ENCODE measurements around the gene LSMEM2.
"Not testable (repeated sequence)": the region's sequence is repeated elsewhere in the genome, so short reads cannot be mapped to it uniquely, and the experiment has no call there.

LSMEM2 gene

DNA sequence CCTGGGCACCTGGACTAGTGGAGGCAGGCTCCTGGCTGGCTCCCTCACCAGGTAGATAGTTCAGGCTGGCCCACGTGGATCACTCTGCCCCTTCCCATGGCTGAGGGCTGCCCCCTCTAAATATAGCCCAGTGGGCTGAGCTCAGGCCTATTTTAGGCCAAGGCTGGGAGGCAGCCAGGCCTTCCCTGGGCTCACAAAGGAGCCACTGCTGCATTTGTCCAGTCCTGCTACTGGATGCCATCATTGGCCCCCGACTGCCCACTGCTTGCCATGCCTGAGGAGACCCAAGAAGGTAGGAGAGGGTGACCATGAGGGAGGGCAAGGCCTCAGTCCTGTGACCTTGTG, at the start of gene LSMEM2:
TSS of gene LSMEM2 (plus strand) at position 208 of the 345 bp plus-strand sequence. CDS start at position 235, 27 bp downstream.
- DNase-seq (ENCODE audit: low read depth), result no peak

- no peak for DNase-seq (ENCODE audit: low read depth)
Measured at GRCh38 chr3:50229490-50229889, 49.4 kb upstream of the LSMEM2 start.

GRCh38 chr3:50230104-50230793, 48.6 kb upstream of the LSMEM2 start:
- no peak for DNase-seq (ENCODE audit: low read depth)

GRCh38 chr3:50230794-50231125, 48.1 kb upstream of the LSMEM2 start:
- DNase-seq (ENCODE audit: low read depth), result no peak

DNA sequence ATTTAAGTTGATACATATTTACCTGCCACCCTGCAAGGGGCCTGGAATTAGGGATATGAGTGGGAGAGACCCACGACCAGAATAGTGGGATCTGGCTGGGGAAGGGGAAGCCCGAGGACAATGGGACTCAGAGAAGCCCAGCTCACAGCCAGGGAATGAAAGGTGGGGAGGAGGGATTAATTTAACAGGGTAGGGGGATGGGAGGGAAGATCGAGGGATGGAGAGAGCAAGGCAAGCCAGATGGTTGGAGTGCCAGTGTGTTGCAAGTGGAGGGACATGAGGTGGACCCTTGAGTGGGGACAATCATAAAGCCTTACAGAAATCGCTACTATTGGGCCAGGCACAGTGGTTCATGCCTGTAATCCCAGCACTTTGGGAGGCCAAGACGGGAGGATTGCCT, 47.3 kb upstream of the LSMEM2 start:
- DNase-seq (ENCODE audit: low read depth), result no peak

DNA sequence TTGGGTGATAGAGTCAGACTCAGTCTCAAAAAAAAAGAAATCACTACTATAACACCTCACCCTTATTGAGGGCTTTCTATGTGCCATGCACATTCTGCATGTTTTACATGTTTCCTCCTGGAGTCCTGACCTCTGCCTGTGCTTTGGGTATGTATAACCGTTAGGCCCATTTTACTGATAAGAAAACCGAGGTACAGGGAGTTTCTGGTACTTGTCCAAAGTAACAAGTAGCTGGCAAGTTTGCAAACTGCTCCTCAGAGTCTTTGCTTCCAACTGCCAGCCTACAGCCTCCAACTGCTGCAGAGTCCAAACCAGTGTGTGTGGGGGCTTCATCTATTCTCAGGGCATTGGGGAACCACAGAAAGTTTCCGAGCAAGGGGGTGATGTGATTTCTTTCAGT, 46.6 kb upstream of the LSMEM2 start:
- DNase-seq (ENCODE audit: low read depth), result no peak

GRCh38 chr3:50233176-50233575, 45.7 kb upstream of the LSMEM2 start:
- DNase-seq (ENCODE audit: low read depth), result no peak

DNA sequence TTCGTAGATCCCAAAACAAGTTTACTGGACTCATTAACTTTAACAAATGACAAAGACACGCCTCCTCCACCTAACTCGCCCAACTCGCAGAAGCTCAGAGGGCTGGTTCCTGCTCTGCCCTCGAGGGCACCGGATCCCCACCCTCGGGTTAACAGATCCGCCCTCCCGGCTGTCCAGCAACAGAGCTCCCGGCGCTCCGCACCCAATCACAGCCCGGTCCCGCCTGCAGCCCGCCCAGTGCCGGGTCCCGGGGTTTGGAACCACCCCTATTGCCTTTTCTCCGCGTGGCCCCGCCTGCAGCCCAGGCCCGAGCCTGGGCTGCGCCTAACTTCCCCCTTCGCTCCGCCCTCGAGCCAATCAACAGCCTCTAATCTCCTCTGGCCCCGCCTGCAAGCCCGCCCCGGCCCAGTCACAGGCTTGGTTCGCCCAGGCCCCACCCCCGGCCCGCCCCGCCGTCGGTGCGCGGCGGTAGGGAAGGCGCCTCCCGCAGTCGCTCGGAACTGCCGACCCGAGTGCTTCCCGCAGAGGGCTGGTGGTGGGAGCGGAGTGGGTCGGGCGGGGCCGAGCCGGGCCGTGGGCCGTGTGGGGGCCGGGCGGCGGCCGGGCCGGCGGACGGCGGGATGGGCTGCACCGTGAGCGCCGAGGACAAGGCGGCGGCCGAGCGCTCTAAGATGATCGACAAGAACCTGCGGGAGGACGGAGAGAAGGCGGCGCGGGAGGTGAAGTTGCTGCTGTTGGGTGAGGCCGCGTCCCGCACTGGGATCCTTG, 43.0 kb upstream of the LSMEM2 start, which contains the start of gene GNAI2:
TSS of gene GNAI2 (plus strand) at position 489 of the 768 bp plus-strand sequence. CDS start at position 621, 132 bp downstream.
- DNase-seq (ENCODE audit: low read depth), result peak; percentile 98

GRCh38 chr3:50236484-50237132, 42.3 kb upstream of the LSMEM2 start:
- no peak for DNase-seq (ENCODE audit: low read depth)

- DNase-seq (ENCODE audit: low read depth), result no peak
Measured at GRCh38 chr3:50237133-50237651, 41.7 kb upstream of the LSMEM2 start.

DNA sequence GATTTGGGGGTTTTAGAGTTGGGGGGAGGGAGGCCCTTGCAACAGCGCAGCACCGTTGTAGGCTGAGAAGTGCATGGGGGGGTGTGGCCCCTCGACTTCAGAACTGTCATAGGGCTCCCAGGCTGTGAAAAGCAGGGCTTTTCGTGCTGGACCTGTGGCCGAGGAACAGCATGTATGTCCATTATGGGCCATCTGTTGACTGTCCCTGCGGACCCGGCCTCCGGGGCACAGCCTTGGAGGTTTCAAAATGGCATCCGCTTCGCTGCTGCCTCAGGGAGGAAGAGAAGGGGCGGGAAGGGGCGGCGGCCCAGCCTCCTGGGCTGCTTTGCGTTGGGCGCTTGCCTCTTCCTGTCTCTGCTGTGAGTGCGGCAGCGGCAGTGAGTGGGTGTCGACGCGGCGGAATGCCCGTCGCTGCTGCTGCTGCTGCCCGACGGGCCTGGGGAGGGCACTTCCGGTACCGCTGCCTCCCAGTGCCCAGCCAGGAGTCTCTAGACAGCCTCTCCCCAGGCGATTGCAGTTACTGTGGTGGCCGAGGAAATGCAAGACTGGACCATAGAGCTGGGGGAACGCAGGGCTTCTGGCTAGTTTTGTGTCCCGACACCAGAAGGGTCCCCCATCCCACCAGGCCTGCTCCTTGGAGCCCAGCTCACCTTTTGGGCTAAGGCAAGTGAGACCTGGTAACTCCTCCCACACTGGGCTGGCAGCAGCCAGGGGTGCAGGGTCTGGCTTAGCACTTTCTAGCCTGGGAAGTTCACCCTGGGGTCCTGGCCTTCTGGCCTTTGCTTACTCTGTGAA, 40.9 kb upstream of the LSMEM2 start:
- peak; percentile 78 for DNase-seq (ENCODE audit: low read depth)

DNA sequence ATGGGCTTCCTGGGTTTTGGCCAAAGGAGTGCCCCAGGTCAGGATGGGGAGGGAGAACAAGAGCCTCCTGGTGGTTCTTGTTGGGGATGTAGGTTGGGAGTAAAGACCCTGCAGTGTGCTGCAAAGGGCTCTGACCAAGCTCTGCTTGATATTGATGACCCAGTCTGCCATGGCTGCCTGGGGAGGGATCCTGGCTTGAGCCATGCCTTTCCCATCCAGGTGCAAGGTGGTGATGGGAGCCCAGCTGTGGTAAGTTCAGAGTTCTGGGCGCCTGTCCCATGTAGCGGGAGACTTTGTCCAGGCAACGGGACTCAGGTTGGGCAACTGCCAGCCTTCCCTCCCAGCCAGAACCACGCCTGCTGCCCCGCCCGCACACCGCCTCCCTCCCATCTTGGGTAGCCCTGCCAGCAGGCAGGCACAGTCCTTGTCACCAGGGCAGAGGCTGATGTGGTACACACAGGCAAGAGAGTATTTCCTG, 40.3 kb upstream of the LSMEM2 start:
- DNase-seq (ENCODE audit: low read depth), result no peak

GRCh38 chr3:50239649-50240048, 39.2 kb upstream of the LSMEM2 start:
- DNase-seq (ENCODE audit: low read depth), result no peak

DNA sequence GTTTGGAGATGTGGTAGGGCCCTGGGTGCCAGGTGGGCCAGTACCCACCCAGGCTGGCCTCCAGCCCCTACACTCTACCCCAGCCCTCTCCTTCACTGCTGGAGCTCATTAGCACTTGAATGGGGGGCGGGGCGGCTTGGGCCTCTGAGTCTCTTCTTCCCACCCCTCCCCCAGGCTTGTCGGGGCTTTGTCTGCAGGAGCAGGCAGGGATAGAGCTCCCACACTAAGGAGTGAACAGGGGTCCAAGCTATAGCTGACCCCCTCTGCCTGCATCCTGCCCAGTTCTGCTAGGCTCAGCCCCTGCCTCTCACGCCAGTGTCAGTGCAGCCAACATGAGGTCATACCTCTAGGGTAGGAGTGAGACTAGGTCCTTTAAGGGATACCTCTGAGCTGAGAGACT, 37.7 kb upstream of the LSMEM2 start:
- DNase-seq (ENCODE audit: low read depth), result no peak

GRCh38 chr3:50241713-50242380, 37.0 kb upstream of the LSMEM2 start:
- DNase-seq (ENCODE audit: low read depth), result no peak

- no peak for DNase-seq (ENCODE audit: low read depth)
Measured at GRCh38 chr3:50242381-50242770, 36.5 kb upstream of the LSMEM2 start.

DNA sequence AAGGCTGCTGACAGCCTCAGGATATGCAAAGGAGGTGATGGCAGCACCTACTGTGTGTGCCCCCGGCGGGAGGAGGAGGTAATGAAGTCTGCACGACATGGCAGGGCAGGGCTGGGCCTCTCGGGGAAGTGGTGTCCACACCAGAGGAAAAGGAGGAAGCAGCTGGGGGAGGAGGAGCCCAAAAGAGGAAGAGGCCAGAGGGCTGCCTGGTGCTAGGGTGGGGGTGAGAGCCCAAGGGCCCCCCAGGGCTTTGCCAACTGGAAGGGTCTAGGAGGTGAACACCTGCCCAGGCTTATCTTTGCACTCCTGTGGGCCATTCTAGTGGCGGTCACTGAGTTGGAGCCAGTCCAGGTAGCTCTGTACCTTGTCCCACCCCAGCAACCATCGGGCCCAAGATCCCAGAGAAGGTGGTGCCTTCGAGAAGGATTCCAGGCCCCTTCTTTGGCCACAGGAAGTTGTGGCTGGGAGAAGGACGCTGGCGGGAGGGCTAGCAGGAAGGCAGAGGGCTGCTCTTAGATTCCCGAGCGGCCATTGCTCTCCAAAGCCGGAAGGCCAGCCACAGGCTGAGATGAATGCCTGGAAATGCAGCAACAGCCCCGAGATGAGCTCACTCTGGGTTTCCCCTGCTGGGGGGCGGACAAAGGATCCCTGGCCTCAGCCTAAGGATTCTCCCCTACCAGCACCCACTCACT, 35.9 kb upstream of the LSMEM2 start:
- DNase-seq (ENCODE audit: low read depth), result peak; percentile 6

GRCh38 chr3:50243543-50243895, 35.4 kb upstream of the LSMEM2 start:
- no peak for DNase-seq (ENCODE audit: low read depth)

DNA sequence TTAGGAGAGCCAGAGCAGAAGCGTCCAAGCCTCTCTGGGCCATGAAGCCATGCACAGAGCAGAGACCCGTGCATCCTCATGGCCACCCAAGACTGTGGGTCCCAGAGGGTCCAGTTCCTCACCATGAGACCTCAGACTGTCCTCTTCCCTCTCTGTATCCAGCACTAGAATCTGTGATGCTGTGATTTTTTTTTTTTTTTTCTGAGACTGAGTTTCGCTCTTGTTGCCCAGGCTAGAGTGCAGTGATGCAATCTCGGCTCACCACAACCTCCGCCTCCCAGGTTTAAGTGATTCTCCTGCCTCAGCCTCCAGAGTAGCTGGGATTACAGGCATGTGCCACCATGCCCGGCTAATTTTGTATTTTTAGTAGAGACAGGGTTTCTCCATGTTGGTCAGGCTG, 34.1 kb upstream of the LSMEM2 start:
- not testable (repeated sequence) for DNase-seq (ENCODE audit: low read depth)

DNA sequence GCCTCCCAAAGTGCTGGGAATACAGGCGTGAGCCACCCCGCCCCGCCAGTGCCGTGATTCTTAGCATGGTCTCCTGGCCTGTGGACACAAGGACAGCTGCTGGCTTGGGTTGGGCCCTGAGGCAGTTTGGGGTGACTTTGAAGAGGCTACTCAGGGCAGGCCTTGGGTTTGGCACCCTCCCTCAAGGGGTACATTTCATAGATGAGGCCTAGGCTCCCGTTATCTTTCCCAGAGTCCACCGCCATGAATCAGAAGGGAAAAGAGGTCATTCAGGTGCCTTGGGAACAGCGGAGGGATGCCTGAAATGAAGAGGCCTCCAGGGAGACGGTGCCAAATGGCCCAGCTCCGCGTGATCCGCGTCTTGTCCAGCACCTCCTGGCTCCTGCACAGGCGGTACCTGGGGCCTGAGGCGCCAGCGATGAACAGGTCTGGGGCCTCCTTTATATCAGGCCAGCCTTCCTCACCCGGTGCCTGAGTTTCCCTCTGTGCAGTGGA, 33.6 kb upstream of the LSMEM2 start:
- DNase-seq (ENCODE audit: low read depth), result no peak
